Middle frontal gyrus (tissue), 1 donor: ENCODE results near the gene IFNA2.
"Not testable (repeated sequence)": the region's sequence is repeated elsewhere in the genome, so short reads cannot be mapped to it uniquely, and the experiment has no call there.

ENCODE experiments used
- DNase-seq: peaks from one replicate; pipeline ENCODE4 v3.0.0-alpha.2; 2015; ENCODE audit warnings: low spot score; ENCODE audit errors: extremely low spot score

Gene IFNA2

GRCh38 chr9:21385131-21385670 lies at the start of gene IFNA2:
TSS of gene IFNA2 (minus strand) at chr9:21385398. CDS start at chr9:21385329, 69 bp downstream.
- no peak for DNase-seq

GRCh38 chr9:21435015-21435383 lies 49.8 kb upstream of the IFNA2 start:
- DNase-seq, result not testable (repeated sequence)

GRCh38 chr9:21434202-21435014 lies 49.2 kb upstream of the IFNA2 start:
- peak; percentile 38 for DNase-seq

GRCh38 chr9:21432672-21433425 lies 47.7 kb upstream of the IFNA2 start:
- no peak for DNase-seq

GRCh38 chr9:21429191-21429590 lies 44.0 kb upstream of the IFNA2 start:
- no peak for DNase-seq

GRCh38 chr9:21428235-21428634 lies 43.0 kb upstream of the IFNA2 start:
- DNase-seq, result no peak

- DNase-seq, result no peak
These were observed 30.5 kb upstream of the IFNA2 start for GRCh38 chr9:21415493-21416267.

GRCh38 chr9:21414220-21414940 lies 29.2 kb upstream of the IFNA2 start:
- no peak for DNase-seq

GRCh38 chr9:21413624-21414023 lies 28.4 kb upstream of the IFNA2 start:
- no peak for DNase-seq

- DNase-seq, result no peak
These were observed 28.0 kb upstream of the IFNA2 start for GRCh38 chr9:21413151-21413550.

GRCh38 chr9:21412107-21412506 lies 26.9 kb upstream of the IFNA2 start:
- DNase-seq, result no peak

- DNase-seq, result no peak
These were observed 23.6 kb upstream of the IFNA2 start, which contains the start of gene IFNA8 for GRCh38 chr9:21408817-21409216. TSS of gene IFNA8 (plus strand) at chr9:21409117. CDS start at chr9:21409177, 60 bp downstream.

GRCh38 chr9:21404146-21404545 lies 18.9 kb upstream of the IFNA2 start:
- no peak for DNase-seq

- DNase-seq, result no peak
These were observed 17.4 kb upstream of the IFNA2 start for GRCh38 chr9:21402386-21403251.

- DNase-seq, result no peak
These were observed 14.8 kb upstream of the IFNA2 start for GRCh38 chr9:21399956-21400355.

- no peak for DNase-seq
These were observed 13.8 kb upstream of the IFNA2 start for GRCh38 chr9:21398955-21399489.

- DNase-seq, result no peak
These were observed 10.8 kb upstream of the IFNA2 start for GRCh38 chr9:21395778-21396717.

GRCh38 chr9:21392270-21392669 lies 7.1 kb upstream of the IFNA2 start:
- DNase-seq, result no peak
